Fibroblast of skin of left quadriceps (primary cell): ENCODE measurements around the gene IRF2BP1.
"Not testable (repeated sequence)": the region's sequence is repeated elsewhere in the genome, so short reads cannot be mapped to it uniquely, and the experiment has no call there.

Experiments
- DNase-seq, 2 experiments: peaks; one replicate each; pipeline ENCODE4 v3.0.0-alpha.2; 2013; ENCODE audit warnings: low read depth in 2 of 2

IRF2BP1 gene

GRCh38 chr19:45882652-45883585, 3.0 kb downstream of the IRF2BP1 start:
- peak; percentile 51 to 60 for DNase-seq

DNA sequence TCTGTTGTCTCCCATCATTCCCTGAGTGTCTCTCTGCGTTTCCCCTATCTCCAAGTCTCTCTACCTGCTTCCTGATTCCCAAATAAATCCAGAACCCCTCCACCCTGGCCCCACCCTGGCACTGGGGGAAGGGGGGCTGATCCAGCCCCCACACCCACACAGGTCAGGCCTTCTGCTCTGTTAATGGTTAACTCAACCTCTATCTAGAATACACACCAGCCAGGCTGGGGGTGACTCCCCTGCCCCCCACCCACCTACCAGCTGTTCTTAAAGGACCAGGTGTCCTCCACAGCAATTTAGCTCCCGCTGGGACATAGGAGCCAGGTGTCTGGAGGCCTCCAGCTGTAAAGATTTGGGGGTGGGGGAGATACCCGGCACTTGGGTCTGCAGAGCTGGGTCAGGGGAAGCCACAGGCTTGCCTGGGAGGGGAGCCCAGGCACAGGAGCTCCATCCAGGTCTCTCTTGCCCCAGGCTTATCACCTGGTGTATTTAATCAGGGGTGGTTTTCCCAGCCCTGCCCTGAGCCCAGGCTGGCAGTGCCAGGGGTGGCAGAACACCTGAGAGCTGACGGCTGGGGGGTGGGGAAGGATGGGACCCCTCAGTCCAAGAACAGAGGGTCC, 3.9 kb downstream of the IRF2BP1 start:
- no peak for DNase-seq

GRCh38 chr19:45881082-45881908, 4.6 kb downstream of the IRF2BP1 start:
- DNase-seq = no peak

DNA sequence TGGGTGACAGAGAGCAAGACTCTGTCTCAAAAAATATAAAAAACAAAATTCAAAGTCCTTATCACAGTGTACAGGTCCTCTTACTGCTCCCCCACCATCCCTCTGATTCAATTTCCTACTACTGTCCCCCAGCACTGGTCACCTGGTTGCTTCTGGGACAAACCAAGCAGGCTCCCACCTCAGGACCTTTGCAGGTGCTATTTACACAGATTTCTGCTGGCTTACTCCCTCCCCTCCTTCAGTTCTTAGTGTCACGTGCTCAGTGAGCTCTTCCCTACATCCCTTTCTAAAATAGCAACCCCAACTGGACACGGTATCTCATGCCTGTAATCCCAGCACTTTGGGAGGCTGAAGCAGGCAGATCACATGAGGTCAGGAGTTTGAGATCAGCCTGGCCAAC, 6.0 kb downstream of the IRF2BP1 start:
- DNase-seq = no peak

DNA sequence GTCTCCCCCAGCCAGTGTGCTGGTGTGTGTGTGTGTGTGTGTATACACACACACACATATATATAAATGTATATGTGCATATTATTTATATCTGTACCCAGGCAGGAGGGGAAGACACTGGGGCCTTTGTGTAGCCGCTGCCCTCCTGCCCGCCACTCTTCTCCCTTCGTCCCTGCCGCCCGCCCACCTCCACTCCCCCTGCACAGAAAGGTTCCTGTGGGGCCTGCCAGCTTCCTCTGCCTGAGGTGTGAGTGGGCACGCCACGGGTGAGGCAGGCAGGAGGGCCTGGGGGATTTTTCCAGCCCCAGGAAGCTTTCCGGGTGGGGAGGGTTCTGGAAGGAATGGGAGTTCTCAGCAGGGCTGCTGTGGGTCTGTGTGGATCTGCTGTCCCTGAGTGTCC, 6.9 kb downstream of the IRF2BP1 start:
- no peak for DNase-seq

GRCh38 chr19:45878043-45878794, 7.7 kb downstream of the IRF2BP1 start:
- DNase-seq = no peak

GRCh38 chr19:45876411-45877197, 9.3 kb downstream of the IRF2BP1 start:
- no peak for DNase-seq

DNA sequence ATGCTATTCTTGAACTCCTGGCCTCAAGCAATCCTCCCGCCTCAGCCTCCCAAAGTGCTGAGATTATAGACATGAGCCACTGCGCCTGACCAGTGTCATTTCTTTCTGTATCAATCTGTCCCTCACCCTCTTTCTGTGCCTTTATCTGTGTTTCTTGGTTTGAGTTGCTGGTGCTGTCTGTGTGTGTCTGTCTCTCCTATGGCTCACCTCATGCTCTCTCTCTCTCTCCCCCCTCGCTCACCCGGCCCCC, 9.9 kb downstream of the IRF2BP1 start:
- DNase-seq = no peak

DNA sequence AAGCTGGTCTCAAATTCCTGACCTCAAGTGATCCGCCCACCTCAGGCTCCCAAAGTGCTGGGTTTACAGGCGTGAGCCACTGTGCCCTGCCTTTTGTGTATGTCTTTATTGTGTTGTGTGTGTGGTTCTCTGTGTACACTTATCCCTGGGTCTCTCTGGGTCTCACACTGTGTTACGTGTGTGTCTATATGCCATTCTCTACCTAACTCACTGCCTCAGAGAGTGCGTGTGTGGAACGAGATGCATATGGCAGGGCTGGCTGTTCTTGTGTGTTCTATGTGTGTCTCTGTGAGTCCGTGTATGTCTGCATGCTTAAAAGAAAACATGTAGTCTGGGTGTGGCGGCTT, 11.3 kb downstream of the IRF2BP1 start:
- no peak for DNase-seq

DNA sequence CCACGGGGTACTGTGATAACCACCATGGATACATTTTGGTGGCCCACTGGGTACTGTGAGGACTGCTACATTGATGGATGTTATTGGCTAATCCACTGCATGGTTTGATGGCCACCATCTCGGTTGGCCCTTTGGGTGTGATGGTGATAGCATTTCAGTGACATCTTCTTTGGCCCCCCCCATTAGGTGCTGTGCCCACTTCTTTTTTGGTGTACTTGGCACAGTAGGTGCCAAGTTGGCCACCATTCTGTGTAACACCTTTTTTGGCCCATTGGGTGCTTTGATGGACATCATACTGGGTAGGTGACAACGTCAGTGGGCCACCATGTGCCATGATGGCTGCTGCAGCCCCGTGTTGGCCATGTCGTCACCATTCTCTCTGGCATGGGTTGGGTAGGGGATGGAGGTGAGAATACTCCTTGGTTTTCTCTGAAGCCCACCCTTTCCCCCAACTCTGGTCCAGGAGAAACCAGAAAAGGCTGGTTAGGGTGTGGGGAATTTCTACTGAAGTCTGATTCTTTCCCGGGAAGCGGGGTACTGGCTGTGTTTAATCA, 12.6 kb downstream of the IRF2BP1 start:
- DNase-seq = no peak

DNA sequence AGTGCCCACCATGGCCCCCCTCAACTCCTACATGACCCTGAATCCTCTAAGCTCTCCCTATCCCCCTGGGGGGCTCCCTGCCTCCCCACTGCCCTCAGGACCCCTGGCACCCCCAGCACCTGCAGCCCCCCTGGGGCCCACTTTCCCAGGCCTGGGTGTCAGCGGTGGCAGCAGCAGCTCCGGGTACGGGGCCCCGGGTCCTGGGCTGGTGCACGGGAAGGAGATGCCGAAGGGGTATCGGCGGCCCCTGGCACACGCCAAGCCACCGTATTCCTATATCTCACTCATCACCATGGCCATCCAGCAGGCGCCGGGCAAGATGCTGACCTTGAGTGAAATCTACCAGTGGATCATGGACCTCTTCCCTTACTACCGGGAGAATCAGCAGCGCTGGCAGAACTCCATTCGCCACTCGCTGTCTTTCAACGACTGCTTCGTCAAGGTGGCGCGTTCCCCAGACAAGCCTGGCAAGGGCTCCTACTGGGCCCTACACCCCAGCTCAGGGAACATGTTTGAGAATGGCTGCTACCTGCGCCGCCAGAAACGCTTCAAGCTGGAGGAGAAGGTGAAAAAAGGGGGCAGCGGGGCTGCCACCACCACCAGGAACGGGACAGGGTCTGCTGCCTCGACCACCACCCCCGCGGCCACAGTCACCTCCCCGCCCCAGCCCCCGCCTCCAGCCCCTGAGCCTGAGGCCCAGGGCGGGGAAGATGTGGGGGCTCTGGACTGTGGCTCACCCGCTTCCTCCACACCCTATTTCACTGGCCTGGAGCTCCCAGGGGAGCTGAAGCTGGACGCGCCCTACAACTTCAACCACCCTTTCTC, 13.6 kb downstream of the IRF2BP1 start:
- no peak for DNase-seq

GRCh38 chr19:45870798-45871197, 15.1 kb downstream of the IRF2BP1 start:
- no peak for DNase-seq

DNA sequence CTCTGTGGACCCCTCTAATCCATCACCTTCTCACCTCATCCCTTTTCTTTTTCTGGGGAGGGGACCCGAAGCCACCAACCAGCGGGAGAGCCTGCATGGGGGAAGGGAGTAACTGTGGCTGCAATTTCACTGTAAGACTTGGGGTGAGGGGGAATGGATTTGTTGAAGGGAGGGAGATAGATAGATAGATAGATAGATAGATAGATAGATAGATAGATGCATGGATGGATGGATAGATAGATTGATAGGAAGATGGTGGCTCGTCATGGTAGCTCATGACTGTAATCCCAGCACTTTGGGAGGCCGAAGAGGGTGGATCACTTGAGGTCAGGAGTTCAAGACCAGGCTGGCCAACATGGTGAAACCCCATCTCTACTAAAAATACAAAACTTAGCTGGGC, 18.7 kb downstream of the IRF2BP1 start:
- not testable (repeated sequence) for DNase-seq

DNA sequence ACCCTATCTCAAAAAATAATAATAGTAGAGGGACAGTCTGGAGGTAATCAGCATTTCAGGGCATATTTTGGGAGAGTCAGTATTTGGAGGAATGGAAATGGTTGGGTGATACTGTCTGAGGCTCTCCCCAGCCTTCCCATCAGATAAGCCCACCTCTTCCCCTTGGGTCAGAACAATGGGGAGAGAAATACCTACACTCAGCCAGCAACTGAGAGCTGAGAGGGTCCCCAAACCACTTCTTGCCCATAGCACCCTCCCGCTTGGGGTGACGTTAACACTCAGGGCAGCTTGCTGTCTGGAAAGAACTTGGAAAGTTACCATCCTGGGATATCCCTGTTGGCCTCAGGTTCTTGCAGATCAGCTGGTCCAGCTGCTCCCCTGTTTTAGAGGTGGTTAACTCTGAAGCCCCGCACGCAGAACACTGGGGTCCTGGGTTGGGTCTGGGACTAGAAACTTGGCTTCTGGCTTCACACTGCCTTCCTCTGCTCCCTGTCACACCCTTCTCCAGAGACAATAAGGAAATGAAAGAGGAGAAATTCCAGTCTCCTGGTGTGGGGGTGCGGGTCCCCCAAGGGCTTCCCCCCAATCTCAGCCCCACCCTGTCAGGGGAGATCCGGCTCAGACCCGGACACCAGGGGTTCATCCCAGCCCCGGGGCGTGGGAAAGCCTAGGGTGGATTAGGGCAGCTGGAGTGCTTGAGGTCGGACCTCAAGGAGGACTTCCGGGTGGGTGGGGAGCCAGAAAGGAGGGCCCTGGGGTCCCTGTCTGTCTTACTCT, 19.4 kb downstream of the IRF2BP1 start:
- DNase-seq = no peak

- DNase-seq = no peak
Observed at GRCh38 chr19:45865269-45865948, 20.5 kb downstream of the IRF2BP1 start.

DNA sequence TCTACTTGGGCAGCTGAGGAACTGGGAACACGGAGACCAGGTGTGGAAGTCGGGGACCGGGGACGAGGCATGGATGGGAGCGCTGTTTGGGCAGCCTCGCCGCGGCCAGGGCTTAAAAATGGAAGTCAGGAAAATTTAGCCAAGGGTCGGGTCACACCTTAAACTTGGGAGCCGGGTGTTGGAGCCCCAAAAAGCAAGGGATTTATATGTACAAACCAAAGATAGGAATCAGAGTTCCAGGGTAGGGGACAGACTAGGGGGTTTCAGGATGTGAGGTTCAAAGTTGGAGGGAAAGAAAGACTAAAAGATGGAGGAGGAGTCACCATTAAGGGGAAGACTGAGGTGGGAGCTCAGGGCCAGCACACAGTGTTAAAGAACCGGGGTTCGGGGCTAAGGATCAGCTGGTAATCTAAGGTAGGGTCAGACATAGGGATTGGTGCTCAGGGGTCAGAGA, 21.3 kb downstream of the IRF2BP1 start:
- no peak for DNase-seq

- DNase-seq = no peak
Observed at GRCh38 chr19:45863840-45864628, 21.9 kb downstream of the IRF2BP1 start, which contains the start of gene FOXA3. Gene FOXA3, plus strand, starts transcription at chr19:45864326. Its CDS starts 131 bp downstream, at chr19:45864457.
